ENCODE measurements around the gene ZNF684. TPM values are rescaled to one million over a fixed set of nuclear protein-coding genes. Genes with fewer than 3 reads are reported as not detected.

ZNF684 gene
- total RNA-seq, 2 experiments from 2014 or later: 1.3 to 1.7 TPM

DNA sequence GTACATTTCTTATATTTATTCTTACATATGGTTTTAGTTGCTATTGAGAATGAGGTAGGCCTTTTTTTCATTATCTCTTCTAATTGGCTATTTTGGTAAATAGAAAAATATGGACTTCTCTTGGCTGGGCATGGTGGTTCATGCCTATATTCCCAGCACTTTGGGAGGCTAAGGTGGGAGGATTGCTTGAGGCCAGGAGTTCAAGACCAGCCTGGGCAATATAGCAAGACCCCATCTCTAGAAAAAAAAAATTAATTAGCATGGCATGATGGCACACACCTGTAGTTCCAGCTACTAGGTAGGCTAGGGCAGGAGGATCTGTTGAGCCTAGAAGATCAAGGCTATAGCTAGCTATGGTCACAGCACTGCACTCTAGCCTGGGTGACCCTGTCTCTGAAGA is 3.2 kb downstream of the ZNF684 start:
- TF ChIP-seq, protein P1, sequence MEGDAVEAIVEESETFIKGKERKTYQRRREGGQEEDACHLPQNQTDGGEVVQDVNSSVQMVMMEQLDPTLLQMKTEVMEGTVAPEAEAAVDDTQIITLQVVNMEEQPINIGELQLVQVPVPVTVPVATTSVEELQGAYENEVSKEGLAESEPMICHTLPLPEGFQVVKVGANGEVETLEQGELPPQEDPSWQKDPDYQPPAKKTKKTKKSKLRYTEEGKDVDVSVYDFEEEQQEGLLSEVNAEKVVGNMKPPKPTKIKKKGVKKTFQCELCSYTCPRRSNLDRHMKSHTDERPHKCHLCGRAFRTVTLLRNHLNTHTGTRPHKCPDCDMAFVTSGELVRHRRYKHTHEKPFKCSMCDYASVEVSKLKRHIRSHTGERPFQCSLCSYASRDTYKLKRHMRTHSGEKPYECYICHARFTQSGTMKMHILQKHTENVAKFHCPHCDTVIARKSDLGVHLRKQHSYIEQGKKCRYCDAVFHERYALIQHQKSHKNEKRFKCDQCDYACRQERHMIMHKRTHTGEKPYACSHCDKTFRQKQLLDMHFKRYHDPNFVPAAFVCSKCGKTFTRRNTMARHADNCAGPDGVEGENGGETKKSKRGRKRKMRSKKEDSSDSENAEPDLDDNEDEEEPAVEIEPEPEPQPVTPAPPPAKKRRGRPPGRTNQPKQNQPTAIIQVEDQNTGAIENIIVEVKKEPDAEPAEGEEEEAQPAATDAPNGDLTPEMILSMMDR (IDR thresholded peaks at IDR 0.05): no peak
- Histone ChIP-seq H3K4me3 (ENCODE audit: low read length) (no peak overlapping the region), H3K9me3 (ENCODE audit: control insufficient read depth in 1 of 2, insufficient read depth in 1 of 2, low read length in 2 of 2) (no peaks in the 10 kb centered on the region), H3K27me3 (ENCODE audit: control insufficient read depth in 1 of 2, insufficient read depth in 2 of 2, low read length in 2 of 2) (no peaks in the 10 kb centered on the region), H3K27ac (ENCODE audit: low read depth in 1 of 2, low read length in 2 of 2) (no peak overlapping the region), H3K36me3 (ENCODE audit: insufficient read depth, low read length) (peaks cover 4% of the 10 kb centered on the region), H3K4me1 (ENCODE audit: insufficient read depth, low read length) (peaks cover 12% of the 10 kb centered on the region)
- H3K9me3 Mint-ChIP-seq: peaks cover 3% of the 10 kb centered on the region
- DNase-seq: no peak
- no peak overlapping the region for H3K4me3 Mint-ChIP-seq
- H3K27ac Mint-ChIP-seq: no peak overlapping the region
- H3K27me3 Mint-ChIP-seq: no peaks in the 10 kb centered on the region
- ATAC-seq (ENCODE audit: poor library complexity): no peak
- POLR2A ChIA-PET: no interaction called here
- intact Hi-C loops (cut with DNase I, micrococcal nuclease): loop anchor here in 1 of 2 experiments (5.0 kb wide), 5 partner anchors 133 to 652 kb away; partner anchors contain the start of genes CAP1, RIMS3, TRIT1 and ZMPSTE24
- peaks cover 28% of the 10 kb centered on the region for H3K4me1 Mint-ChIP-seq (ENCODE audit: low read depth)
- CTCF ChIA-PET: no interaction called here
- H3K36me3 Mint-ChIP-seq (ENCODE audit: low read depth): peaks cover 32% of the 10 kb centered on the region

DNA sequence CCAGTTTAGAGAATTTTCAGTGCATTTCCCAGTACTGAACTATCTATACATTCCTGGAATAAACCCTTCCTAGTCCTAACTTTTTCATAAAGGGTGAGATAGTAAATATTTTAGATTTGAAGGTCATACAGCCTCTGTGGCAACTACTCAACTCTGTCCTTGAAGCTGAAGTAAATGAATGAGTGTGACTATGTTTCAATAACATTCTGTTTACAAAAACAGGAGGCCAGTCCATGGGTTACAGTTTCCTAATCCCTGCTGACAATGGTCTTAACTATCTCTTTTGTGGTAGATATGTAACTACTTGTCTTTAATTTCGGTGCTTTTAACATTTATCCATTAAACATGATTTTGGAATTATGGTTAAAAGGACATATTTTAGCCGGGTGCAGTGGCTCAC is 4.3 kb downstream of the ZNF684 start:
- H3K4me3 ChIP-seq (ENCODE audit: low read length): no peak overlapping the region
- peaks cover 8% of the 10 kb centered on the region for H3K36me3 ChIP-seq (ENCODE audit: insufficient read depth, low read length)
- TF ChIP-seq, protein P1 (IDR thresholded peaks at IDR 0.05): no peak
- DNase-seq (no peak), ATAC-seq (ENCODE audit: poor library complexity) (no peak)
- Mint-ChIP-seq H3K36me3 (ENCODE audit: low read depth) (peaks cover 43% of the 10 kb centered on the region), H3K4me1 (ENCODE audit: low read depth) (peaks cover 27% of the 10 kb centered on the region), H3K27me3 (no peaks in the 10 kb centered on the region), H3K27ac (no peak overlapping the region), H3K4me3 (peak overlapping the region; percentile 4), H3K9me3 (peaks cover 3% of the 10 kb centered on the region)
- ChIA-PET CTCF (interaction anchor here (0.6 kb wide), 1 partner anchor 524 kb away, joined by 3 read pairs; no protein-coding TSS in a partner anchor), POLR2A (no interaction called here)
- no peaks in the 10 kb centered on the region for H3K27me3 ChIP-seq (ENCODE audit: control insufficient read depth in 1 of 2, insufficient read depth in 2 of 2, low read length in 2 of 2)
- intact Hi-C loops (cut with DNase I, micrococcal nuclease): no loop called here
- H3K9me3 ChIP-seq (ENCODE audit: control insufficient read depth in 1 of 2, insufficient read depth in 1 of 2, low read length in 2 of 2): no peaks in the 10 kb centered on the region
- no peak overlapping the region for H3K27ac ChIP-seq (ENCODE audit: low read depth in 1 of 2, low read length in 2 of 2)
- H3K4me1 ChIP-seq (ENCODE audit: insufficient read depth, low read length): peaks cover 12% of the 10 kb centered on the region

DNA sequence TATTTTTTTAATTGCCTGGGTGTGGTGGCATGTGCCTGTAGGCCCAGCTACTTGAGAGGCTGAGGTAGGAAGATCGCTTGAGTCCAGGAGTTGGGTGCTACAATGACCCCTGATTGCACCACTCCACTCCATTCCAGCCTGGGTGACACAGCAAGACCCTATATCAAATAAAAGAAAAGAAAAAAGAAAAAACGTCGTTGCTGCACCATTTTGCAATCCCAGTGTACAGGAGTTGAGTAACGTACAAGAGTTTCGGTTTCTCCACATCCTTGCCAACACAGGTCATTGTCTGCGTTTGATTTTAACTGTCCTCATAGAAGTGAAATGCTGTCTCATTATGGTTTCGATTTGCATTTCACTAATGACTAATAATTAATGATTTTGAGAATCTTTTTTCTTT is 7.9 kb downstream of the ZNF684 start:
- Histone ChIP-seq H3K27me3 (ENCODE audit: control insufficient read depth in 1 of 2, insufficient read depth in 2 of 2, low read length in 2 of 2) (no peaks in the 10 kb centered on the region), H3K36me3 (ENCODE audit: insufficient read depth, low read length) (peaks cover 23% of the 10 kb centered on the region), H3K9me3 (ENCODE audit: control insufficient read depth in 1 of 2, insufficient read depth in 1 of 2, low read length in 2 of 2) (no peaks in the 10 kb centered on the region), H3K4me3 (ENCODE audit: low read length) (no peak overlapping the region), H3K27ac (ENCODE audit: low read depth in 1 of 2, low read length in 2 of 2) (no peak overlapping the region), H3K4me1 (ENCODE audit: insufficient read depth, low read length) (no peaks in the 10 kb centered on the region)
- Mint-ChIP-seq H3K27me3 (no peaks in the 10 kb centered on the region), H3K9me3 (no peaks in the 10 kb centered on the region), H3K27ac (no peak overlapping the region), H3K4me1 (ENCODE audit: low read depth) (no peaks in the 10 kb centered on the region), H3K4me3 (no peak overlapping the region), H3K36me3 (ENCODE audit: low read depth) (peaks cover 56% of the 10 kb centered on the region)
- CTCF ChIA-PET: no interaction called here
- TF ChIP-seq, protein P1 (IDR thresholded peaks at IDR 0.05): no peak
- POLR2A ChIA-PET: no interaction called here
- ATAC-seq (ENCODE audit: poor library complexity) (no peak), DNase-seq (peak in 2 of 14 experiments; percentile 4 to 10)
- intact Hi-C loops (cut with DNase I, micrococcal nuclease): no loop called here

All from CD4-positive, alpha-beta T cell (primary cell).